HG03103 (cell line): ENCODE results near the gene CHKA.

Experiments used
- ATAC-seq: cut with Tn5 transposase; IDR thresholded peaks from one replicate; pipeline ENCODE4 v1.9.1; 2021; ENCODE audit warnings: low read depth; ENCODE audit not compliant: unreplicated experiment

The CHKA gene

GRCh38 chr11:68004551-68005335 lies 116.4 kb downstream of the CHKA start:
- no peak for ATAC-seq

GRCh38 chr11:68003846-68004550 lies 117.2 kb downstream of the CHKA start, which contains the start of gene UNC93B1:
Gene UNC93B1 (minus strand): TSS chr11:68004097. CDS start chr11:68004043, 54 bp downstream.
- ATAC-seq = peak; percentile 45

GRCh38 chr11:68002938-68003845 lies 118.0 kb downstream of the CHKA start:
- ATAC-seq = peak; percentile 39
